MM.1S (cell line): Measurements from ENCODE around the gene CLDN19.

ENCODE experiments used
- DNase-seq: peaks from one replicate; pipeline ENCODE4 v3.0.0-alpha.2; 2015
- H2AFZ ChIP-seq: fragments of 300-600 bp; sonication (generic); 2 replicates; pipeline ENCODE4 v1.6.0; 2016; ENCODE audit warnings: antibody characterized with exemption, low read length
- H3F3A ChIP-seq: fragments of 300-600 bp; sonication (generic); 2 replicates; pipeline ENCODE4 v1.6.1; 2016; ENCODE audit warnings: mild to moderate bottlenecking, antibody characterized with exemption, low read length, moderate library complexity, mixed read lengths; ENCODE audit not compliant: insufficient read depth
- H3K27ac ChIP-seq: fragments of 300-600 bp; sonication (generic); 2 replicates; pipeline ENCODE4 v1.5.1; 2016; ENCODE audit warnings: mild to moderate bottlenecking, low read length
- H3K27me3 ChIP-seq: fragments of 300-600 bp; sonication (generic); replicated peaks from 2 replicates; pipeline ENCODE4 v1.6.0; 2016; ENCODE audit warnings: low read length; ENCODE audit not compliant: insufficient read depth
- H3K36me3 ChIP-seq: fragments of 300-600 bp; sonication (generic); replicated peaks from 2 replicates; pipeline ENCODE4 v1.6.1; 2016; ENCODE audit warnings: mild to moderate bottlenecking, low read length, mixed read lengths; ENCODE audit not compliant: insufficient read depth
- H3K4me1 ChIP-seq: fragments of 300-600 bp; sonication (generic); 2 replicates; pipeline ENCODE4 v1.6.1; 2016; ENCODE audit warnings: low read length, mixed read lengths
- H3K4me2 ChIP-seq: fragments of 300-600 bp; sonication (generic); 2 replicates; pipeline ENCODE4 v1.6.0; 2016; ENCODE audit warnings: low read depth, low read length
- H3K4me3 ChIP-seq: fragments of 300-600 bp; sonication (generic); 2 replicates; pipeline ENCODE4 v1.5.1; 2016; ENCODE audit warnings: low read length, mixed read lengths
- H3K79me2 ChIP-seq: fragments of 300-600 bp; sonication (generic); 2 replicates; pipeline ENCODE4 v1.6.1; 2016; ENCODE audit warnings: mixed run types, low read length, mixed read lengths
- H3K9ac ChIP-seq: fragments of 300-600 bp; sonication (generic); 2 replicates; pipeline ENCODE4 v1.6.1; 2016; ENCODE audit warnings: low read length, mixed read lengths
- H3K9me2 ChIP-seq: fragments of 300-600 bp; sonication (generic); replicated peaks from 2 replicates; pipeline ENCODE4 v1.6.1; 2016; ENCODE audit warnings: mild to moderate bottlenecking, low read length, mixed read lengths; ENCODE audit not compliant: insufficient read depth
- H3K9me3 ChIP-seq: fragments of 300-600 bp; sonication (generic); replicated peaks from 2 replicates; pipeline ENCODE4 v1.6.1; 2016; ENCODE audit warnings: mild to moderate bottlenecking, low read length, mixed read lengths; ENCODE audit not compliant: insufficient read depth
- H4K20me1 ChIP-seq: fragments of 300-600 bp; sonication (generic); 2 replicates; pipeline ENCODE4 v1.6.1; 2016; ENCODE audit warnings: mild to moderate bottlenecking, low read length, moderate library complexity, mixed read lengths; ENCODE audit not compliant: insufficient read depth
- EZH2 ChIP-seq: fragments of 300-600 bp; sonication (generic); optimal IDR thresholded peaks from 2 replicates; pipeline ENCODE3; 2017; ENCODE audit warnings: low read depth, mild to moderate bottlenecking, antibody characterized with exemption, low read length, mixed read lengths
- EZH2phosphoT487 ChIP-seq: fragments of 300-600 bp; sonication (generic); IDR thresholded peaks from 2 replicates; pipeline ENCODE4 v1.6.1; 2018; ENCODE audit warnings: antibody characterized with exemption, low read length
- TF ChIP-seq, protein P1 (sequence below): fragments of 300-600 bp; sonication (generic); IDR thresholded peaks from 2 replicates; pipeline ENCODE4 v1.5.1; 2016; ENCODE audit warnings: antibody characterized with exemption, low read length, mixed read lengths

Gene CLDN19, protein sequence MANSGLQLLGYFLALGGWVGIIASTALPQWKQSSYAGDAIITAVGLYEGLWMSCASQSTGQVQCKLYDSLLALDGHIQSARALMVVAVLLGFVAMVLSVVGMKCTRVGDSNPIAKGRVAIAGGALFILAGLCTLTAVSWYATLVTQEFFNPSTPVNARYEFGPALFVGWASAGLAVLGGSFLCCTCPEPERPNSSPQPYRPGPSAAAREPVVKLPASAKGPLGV

DNA sequence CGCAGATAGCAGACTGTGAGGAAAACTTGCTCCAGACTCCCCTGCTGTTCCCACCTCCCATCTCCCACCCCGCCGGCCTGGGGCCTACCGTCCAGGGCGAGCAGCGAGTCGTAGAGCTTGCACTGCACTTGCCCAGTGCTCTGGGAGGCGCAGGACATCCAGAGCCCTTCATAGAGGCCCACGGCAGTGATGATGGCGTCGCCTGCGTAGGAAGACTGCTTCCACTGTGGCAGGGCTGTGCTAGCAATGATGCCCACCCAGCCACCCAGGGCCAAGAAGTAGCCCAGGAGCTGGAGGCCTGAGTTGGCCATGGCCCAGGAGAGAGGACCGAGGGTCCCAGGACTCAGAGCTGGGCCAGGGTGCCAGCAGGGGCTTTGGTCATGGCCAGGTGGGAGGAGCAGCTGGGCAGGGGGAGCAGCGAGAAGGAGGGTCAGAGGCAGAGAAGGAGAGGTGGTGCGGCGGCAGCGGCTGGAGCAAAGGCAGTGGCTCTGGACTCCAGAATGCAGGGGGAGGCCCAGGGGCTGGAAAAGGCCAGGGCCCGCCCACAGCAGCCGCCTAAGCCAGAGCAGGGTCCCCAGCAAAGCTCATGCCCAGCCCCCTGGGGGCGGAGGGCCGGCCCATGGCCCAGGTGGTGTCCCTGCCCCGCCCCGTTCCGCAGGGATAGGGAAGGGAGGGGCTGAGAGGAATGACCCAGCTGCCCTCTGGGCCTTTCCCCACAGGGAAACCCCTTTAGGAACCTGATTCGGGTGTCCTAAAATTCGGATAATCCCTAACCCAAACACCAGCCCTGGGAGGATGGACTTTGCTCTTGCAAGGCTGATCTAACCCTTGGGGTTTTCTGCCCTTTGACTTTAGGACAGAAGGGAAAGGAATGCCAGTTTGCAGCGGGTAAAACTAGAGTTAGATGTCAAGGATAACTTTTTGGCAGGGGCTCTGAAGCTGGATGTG, at the start of gene CLDN19:
CLDN19 (minus strand) TSS at position 484 of the 948 bp plus-strand sequence; CDS start at position 311, 173 bp downstream.
- no peaks in the 10 kb centered on the region for H3K4me1 ChIP-seq
- no peaks in the 10 kb centered on the region for H4K20me1 ChIP-seq
- no peak for DNase-seq
- H3K27me3 ChIP-seq, result no peaks in the 10 kb centered on the region
- no peaks in the 10 kb centered on the region for H3K9me3 ChIP-seq
- no peak within 1 kb of the TSS for H3K9ac ChIP-seq
- H3K4me3 ChIP-seq, result no peak within 1 kb of the TSS
- H3K9me2 ChIP-seq, result no peaks in the 10 kb centered on the region
- H3F3A ChIP-seq, result no peaks in the 10 kb centered on the region
- no peak within 1 kb of the TSS for H3K27ac ChIP-seq
- no peaks in the 10 kb centered on the region for H3K79me2 ChIP-seq
- H3K4me2 ChIP-seq, result no peak within 1 kb of the TSS
- TF ChIP-seq, protein P1, sequence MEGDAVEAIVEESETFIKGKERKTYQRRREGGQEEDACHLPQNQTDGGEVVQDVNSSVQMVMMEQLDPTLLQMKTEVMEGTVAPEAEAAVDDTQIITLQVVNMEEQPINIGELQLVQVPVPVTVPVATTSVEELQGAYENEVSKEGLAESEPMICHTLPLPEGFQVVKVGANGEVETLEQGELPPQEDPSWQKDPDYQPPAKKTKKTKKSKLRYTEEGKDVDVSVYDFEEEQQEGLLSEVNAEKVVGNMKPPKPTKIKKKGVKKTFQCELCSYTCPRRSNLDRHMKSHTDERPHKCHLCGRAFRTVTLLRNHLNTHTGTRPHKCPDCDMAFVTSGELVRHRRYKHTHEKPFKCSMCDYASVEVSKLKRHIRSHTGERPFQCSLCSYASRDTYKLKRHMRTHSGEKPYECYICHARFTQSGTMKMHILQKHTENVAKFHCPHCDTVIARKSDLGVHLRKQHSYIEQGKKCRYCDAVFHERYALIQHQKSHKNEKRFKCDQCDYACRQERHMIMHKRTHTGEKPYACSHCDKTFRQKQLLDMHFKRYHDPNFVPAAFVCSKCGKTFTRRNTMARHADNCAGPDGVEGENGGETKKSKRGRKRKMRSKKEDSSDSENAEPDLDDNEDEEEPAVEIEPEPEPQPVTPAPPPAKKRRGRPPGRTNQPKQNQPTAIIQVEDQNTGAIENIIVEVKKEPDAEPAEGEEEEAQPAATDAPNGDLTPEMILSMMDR, result no peak
- TF ChIP-seq EZH2 (no peak), EZH2phosphoT487 (no peak)
- H3K36me3 ChIP-seq, result no peaks in the 10 kb centered on the region
- no peak within 1 kb of the TSS for H2AFZ ChIP-seq

DNA sequence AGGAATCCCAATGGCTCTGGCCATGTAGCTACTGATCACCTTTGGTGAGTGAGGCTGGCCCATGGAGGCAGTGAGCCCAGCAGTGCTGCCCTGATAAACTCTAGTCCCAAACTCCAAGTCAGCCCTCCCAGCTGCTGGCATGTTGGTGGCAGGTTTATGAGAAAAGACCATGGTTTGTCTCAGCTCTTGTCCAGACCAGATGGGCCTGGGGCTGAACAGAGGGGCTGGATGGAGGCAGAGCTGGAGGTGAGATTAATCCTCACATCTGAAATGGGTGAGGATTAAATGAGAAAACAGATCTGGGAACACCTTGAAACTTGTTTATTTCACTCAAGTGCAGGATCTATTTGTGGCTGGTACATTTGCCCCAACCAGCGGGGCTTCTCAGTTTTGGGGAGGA, 48.0 kb upstream of the CLDN19 start:
- Histone ChIP-seq H3K27ac (no peak overlapping the region), H3K4me1 (no peaks in the 10 kb centered on the region), H3K9ac (no peak overlapping the region), H3K9me2 (no peaks in the 10 kb centered on the region), H4K20me1 (no peaks in the 10 kb centered on the region), H3K36me3 (no peaks in the 10 kb centered on the region; the same call in 1 of the 2 replicates), H3K9me3 (no peaks in the 10 kb centered on the region), H3F3A (no peaks in the 10 kb centered on the region), H3K4me2 (no peak overlapping the region), H3K4me3 (no peak overlapping the region), H2AFZ (no peak overlapping the region), H3K79me2 (no peaks in the 10 kb centered on the region), H3K27me3 (no peaks in the 10 kb centered on the region)
- TF ChIP-seq, protein P1, result no peak
- TF ChIP-seq EZH2phosphoT487 (no peak), EZH2 (no peak)
- no peak for DNase-seq

DNA sequence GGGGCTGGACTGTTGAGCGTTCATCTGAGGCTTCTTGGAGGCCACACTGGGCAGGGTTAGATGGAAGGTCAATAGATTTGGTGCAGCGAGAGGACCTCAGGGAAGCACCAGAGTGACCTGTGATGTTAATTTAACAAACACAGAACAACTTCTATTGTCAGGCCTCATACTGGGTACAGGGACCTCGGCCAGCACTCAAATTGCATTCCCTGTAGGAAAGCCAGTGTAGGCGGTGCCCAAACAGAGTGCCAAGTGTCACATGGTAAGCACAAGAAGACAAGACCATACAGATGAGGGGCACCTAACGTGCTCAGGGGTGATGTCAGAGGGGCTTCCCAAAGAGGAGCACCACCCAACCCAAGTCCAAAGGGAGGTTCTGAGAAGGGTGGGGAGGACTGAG, 46.1 kb upstream of the CLDN19 start:
- H3K9me3 ChIP-seq, result no peaks in the 10 kb centered on the region
- no peak overlapping the region for H3K27ac ChIP-seq
- no peaks in the 10 kb centered on the region for H4K20me1 ChIP-seq
- TF ChIP-seq EZH2phosphoT487 (no peak), EZH2 (no peak)
- TF ChIP-seq, protein P1, result no peak
- no peaks in the 10 kb centered on the region for H3K9me2 ChIP-seq
- H3F3A ChIP-seq, result no peaks in the 10 kb centered on the region
- no peak for DNase-seq
- no peaks in the 10 kb centered on the region for H3K27me3 ChIP-seq
- no peak overlapping the region for H3K4me3 ChIP-seq
- H3K79me2 ChIP-seq, result no peaks in the 10 kb centered on the region
- no peaks in the 10 kb centered on the region; the same call in 1 of the 2 replicates for H3K36me3 ChIP-seq
- no peak overlapping the region for H3K9ac ChIP-seq
- H2AFZ ChIP-seq, result no peak overlapping the region
- no peaks in the 10 kb centered on the region for H3K4me1 ChIP-seq
- no peak overlapping the region for H3K4me2 ChIP-seq
